HG02759 (cell line): Measurements from ENCODE around the gene ENAH.
"Not testable (repeated sequence)": the region's sequence is repeated elsewhere in the genome, so short reads cannot be mapped to it uniquely, and the experiment has no call there.

Experiments used
- ATAC-seq: cut with Tn5 transposase; IDR thresholded peaks from one replicate; pipeline ENCODE4 v1.9.1; 2021; ENCODE audit warnings: mild to moderate bottlenecking, moderate library complexity; ENCODE audit not compliant: unreplicated experiment

ENAH gene

GRCh38 chr1:225477296-225477911, 175.5 kb downstream of the ENAH start:
- no peak for ATAC-seq

DNA sequence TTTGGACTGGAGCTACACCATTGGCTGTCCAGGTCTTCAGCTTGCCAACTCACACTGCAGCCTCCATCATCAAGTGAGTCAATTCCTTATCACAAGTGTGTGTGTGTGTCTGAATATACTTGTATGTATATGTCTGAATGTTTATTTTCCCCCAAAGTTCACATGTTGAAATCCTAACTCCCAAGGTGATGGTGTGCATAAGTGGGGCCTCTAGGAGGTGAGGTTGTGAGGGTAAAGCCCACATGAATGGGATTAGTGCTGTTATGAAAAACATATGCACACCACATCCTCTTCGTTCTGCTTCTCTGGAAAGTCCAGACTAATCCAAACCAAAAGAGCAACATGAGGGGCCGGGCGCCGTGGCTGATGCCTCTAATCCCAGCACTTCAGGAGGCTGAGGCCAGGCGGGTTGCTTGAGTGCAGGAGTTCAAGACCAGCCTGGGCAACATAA, 176.4 kb downstream of the ENAH start:
- ATAC-seq = no peak

GRCh38 chr1:225476100-225476511, 176.8 kb downstream of the ENAH start:
- ATAC-seq = no peak

GRCh38 chr1:225474986-225475820, 177.7 kb downstream of the ENAH start:
- ATAC-seq = peak; percentile 75

DNA sequence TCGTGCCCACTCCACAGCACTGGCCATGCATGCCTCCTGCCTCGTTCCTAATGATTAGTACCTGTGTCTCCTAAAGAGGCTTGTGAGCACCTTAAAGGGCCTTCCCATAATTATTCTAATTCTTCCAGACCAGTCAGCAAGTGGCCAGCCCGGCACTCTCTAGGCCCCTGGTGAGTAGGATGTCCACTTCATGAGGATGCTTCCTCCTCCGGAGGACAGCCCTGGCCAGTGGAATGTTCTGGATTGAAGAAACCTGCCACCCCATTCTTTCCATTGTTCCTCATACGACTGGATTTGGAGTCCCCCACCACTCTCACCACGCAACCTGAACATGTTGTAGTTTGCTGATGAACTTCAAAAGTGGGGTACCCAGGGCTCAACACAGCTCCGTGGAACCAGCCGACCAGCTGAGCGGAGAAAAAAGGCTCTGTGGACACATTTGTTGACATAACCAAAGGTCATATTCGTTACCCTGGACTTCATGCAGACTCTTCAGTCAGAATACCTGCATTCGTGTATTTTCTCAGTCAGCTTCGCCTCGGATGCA, 178.4 kb downstream of the ENAH start:
- ATAC-seq = no peak

DNA sequence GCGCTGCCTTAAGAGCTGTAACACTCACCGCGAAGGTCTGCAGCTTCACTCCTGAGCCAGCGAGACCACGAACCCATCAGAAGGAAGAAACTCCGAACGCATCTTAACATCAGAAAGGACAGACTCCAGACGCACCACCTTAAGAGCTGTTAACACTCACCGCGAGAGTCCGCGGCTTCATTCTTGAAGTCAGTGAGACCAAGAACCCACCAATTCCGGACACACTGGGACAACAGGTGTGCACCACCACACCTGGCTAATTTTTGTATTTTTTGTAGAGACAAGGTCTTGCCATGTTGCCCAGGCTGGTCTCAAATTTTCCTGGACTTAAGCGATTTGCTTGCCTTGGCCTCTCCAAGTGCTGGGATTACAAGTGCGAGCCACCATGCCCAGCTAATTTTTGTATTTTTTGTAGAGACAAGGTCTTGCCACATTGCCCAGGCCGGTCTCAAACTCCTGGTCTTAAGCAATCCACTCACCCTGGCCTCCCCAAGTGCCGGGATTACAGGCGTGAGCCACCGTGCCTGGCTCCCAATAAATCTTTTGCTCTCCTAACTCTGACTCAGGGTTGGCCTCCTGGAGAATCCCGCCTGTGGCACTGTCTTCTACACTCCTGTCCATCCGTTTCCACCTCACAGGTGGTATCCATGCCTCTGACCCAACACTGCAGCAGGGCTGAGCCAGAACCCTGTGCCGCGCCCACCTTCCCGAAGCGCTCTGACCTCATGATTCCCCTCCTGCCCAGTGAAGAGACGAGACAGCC, 179.1 kb downstream of the ENAH start:
- ATAC-seq = not testable (repeated sequence)

GRCh38 chr1:225473266-225473665, 179.7 kb downstream of the ENAH start:
- not testable (repeated sequence) for ATAC-seq

DNA sequence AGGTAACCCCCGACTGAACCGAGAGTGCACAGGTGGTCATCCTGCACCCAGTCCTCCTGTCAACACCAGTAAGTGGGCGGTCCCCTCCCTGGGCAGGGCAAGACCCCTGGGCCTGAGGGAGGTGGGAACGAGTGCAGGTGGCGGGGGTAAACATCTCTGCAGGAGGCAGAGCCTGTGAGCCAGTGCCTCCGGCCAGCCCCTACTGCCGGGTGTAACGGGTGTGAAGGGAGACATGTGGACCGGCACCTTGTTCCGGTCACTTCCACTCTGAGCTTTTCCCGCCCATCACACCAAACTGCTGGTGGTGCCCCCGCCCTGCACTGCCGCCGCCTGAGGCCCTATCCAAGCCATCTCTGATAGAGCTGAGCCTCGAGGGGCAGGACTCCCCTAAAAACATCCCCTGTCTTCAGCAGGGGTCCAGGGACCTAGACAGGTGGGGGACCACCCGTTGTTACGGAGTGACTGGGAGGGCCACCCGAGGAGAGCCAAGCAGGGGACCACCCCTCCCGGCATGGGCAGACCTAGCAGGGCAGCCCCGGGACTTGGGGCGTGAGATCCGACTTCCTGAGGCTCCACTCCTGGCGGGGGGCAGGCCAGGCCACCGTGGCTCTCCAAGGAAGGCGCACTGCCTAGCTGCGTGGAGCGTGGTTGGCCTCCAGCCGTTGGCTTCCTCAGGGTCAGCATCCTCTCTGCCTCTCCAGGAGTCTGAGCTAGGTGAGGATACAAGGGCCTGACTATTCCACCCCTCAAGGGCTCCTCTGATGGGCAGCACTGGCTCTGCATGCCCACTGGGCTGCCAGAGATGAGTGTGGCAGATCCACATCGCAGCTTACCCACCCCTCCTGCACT, 181.2 kb downstream of the ENAH start:
- ATAC-seq = no peak

DNA sequence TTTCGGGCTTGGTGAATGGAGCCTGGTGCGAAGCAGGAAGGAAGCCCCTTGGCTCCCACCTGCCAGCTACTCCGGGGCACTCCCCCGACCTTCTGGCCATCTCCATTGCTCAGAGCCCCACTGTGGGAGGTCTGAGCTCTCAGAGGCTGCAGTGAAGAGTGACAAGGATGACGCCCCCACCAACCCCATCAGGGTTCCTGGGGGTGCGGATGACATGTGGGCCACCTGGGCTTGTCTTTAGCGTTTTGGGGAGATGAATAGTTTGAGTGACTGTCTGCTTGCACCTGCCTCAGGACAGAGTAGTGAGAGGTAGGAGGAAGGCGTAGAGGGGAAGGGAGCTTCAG, 181.8 kb downstream of the ENAH start:
- ATAC-seq = no peak

DNA sequence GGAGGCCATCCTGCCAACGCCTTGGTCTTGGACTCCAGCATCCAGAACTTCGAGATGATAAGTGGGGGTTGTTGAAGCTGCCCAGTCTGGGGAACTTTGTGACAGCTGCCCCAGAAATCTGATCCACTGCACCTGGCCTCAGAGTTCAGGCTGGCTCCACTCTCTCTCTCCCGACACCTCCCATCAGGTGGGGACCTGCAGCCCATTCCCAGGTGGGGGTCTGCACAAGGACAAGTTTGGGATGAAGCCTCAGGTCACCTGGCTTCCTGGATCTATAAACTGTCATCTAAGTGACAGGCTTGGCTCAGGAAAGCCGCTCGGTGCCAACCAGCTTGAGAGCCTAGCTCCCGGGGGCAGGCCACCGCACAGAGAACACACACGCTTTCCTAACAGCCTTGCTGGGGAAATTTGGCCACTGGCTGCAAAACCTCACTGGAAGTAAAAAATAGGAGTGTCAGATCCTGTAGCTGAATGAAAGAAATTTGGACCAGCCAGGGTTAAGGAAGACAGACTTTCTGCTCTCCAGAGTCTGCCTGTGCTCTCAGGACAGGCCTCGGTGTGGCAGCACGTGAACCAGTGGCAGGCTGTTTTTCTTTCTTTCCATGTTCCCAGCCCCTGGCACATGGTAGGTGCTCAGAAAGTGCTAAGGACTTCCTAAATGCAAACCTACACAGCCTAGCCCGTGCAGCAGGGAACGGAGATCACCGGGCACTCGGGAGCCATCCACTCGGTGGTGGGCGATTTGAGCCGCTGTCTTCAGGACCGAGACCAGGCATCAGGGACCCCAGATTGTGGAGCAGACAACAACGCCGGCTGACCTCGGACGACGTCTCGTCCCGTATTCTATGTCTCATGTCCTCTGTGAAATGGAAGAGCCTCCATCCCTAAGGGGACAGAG, 182.5 kb downstream of the ENAH start:
- no peak for ATAC-seq

DNA sequence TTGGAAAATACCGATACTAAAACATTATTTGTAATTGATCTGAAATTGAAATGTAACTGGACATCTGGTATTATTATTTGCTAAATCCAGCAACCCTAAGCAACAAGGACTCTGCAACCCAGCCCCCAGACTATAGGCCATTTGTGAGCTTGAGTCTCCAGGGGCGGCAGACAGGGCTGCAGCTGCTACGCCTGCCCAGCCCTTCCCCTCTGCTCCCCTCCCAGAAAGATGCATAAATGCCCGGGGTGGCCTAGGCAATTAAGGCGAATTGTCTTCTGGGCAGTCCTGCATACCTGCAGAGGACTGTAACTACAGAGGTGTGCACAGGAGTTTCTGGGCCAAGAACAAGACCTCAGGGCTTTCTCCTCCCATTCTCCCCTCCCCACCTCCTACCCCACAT, 183.9 kb downstream of the ENAH start:
- no peak for ATAC-seq

DNA sequence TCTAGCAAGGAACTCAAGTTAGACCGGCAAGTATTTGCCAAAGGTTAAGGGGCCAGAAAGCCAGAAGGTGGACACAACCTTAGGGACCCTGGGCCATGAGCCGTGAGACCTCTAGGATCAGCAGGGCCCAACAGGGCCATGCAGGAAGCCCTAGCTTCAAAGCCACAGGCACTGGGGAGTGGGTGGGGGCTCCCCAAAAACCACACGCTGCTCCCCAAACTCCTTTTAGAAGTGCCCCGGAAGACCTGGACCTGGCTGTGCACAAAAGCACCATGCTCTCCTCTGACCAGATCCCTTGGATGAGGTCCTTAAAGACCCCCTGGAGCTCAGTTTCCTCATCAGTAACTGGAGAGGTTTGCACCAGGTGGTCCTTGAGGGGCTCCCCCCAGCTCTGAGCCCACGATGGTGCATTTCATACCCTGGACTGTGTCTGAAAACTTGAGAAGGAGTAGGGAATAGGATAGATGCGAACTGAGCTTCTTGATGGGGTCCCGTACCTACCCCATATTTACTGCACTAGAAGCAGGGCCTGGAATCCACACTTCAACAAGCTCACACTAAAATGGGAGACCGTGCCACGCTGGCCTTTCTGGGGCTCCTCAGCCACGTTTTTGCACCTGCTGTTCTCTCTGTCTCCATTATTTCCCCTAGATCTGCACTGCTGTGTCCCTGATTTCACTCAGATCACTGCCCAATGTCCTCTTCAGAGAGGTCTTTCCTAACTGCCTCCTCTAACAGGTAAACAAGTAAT, 184.5 kb downstream of the ENAH start:
- no peak for ATAC-seq

- peak; percentile 93 for ATAC-seq
Measured at GRCh38 chr1:225467193-225468020, 185.5 kb downstream of the ENAH start.

GRCh38 chr1:225466848-225467192, 186.1 kb downstream of the ENAH start:
- ATAC-seq = no peak

DNA sequence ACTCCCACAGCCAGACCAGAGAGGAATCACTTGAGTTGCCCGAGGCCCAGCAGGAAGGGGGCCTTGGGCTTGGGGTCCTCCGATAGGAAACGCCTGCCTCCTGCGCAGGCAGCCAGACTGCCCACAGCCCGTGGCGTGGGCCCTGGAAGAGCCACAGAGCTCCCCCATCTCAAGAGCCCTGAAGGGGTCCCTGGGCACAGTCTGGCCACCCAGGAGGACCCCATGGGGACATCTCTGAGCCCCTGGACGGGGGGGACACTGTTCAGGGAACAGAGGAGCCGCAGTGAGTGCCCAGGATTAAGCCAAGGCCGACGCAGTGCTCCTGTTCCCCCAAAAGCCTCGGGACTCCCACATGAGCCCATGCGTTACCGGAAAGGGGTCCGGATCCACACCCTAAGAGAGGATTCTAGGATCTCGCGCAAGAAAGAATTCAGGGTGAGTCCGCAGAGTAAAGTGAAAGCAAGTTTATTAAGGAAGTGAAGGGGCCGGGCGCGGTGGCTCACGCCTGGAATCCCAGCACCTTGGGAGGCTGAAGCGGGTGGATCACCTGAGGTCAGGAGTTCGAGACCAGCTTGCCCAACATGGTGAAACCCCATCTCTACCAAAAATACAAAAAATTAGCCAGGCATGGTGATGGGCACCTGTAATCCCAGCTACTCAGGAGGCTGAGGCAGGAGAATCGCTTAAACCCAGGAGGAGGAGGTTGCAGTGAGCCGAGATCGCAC, 187.0 kb downstream of the ENAH start:
- ATAC-seq = no peak

GRCh38 chr1:225464851-225465792, 187.8 kb downstream of the ENAH start:
- no peak for ATAC-seq
